K562 (cell line): ENCODE measurements around the gene SLC34A1. TPM values are rescaled to one million over a fixed set of nuclear protein-coding genes. Genes with fewer than 3 reads are reported as not detected.

ENCODE experiments used
- ARHGAP35 ChIP-seq: fragments of 450-650 bp; IDR thresholded peaks from 2 replicates; pipeline ENCODE4 v1.6.1; 2018; ENCODE audit not compliant: partially characterized antibody
- CBX3 ChIP-seq, 2 experiments: IDR thresholded peaks; 1 replicate in 1 of 2; 2 replicates in 1 of 2; pipeline ENCODE4 v1.6.1; 2012; ENCODE audit warnings: inconsistent platforms in 2 of 2, low read length in 2 of 2, borderline replicate concordance in 1 of 2, control low read depth in 1 of 2
- DDX20 ChIP-seq: fragments of 450-650 bp; IDR thresholded peaks from 2 replicates; pipeline ENCODE4 v1.6.1; 2016; ENCODE audit warnings: missing genetic modification characterization, low read depth, mild to moderate bottlenecking, missing compliant biosample characterization, moderate library complexity
- EP300 ChIP-seq: IDR thresholded peaks from 2 replicates; pipeline ENCODE4 v1.6.1; 2012; ENCODE audit warnings: low read length, improper control_type of control experiment
- HNRNPH1 ChIP-seq: fragments of 200-400 bp; formaldehyde crosslinking; optimal IDR thresholded peaks from 2 replicates; pipeline ENCODE3; 2017; ENCODE audit warnings: low read depth, mild to moderate bottlenecking, low read length, moderate library complexity
- HNRNPK ChIP-seq: fragments of 200-400 bp; formaldehyde crosslinking; IDR thresholded peaks from one replicate; pipeline ENCODE4 v1.6.1; 2018; ENCODE audit warnings: mild to moderate bottlenecking, low read depth, low read length; ENCODE audit not compliant: poor library complexity, severe bottlenecking
- JUND ChIP-seq, 2 experiments: IDR thresholded peaks; 2 replicates in 1 of 2; 3 replicates in 1 of 2; pipeline ENCODE4 v1.6.1; 2011; ENCODE audit warnings: borderline replicate concordance in 2 of 2, low read depth in 2 of 2, low read length in 2 of 2, improper control_type of control experiment in 1 of 2, missing biosample characterization in 1 of 2, missing genetic modification characterization in 1 of 2, missing genetic modification reagents in 1 of 2
- SMAD2 ChIP-seq: fragments of 150-350 bp; IDR thresholded peaks from 2 replicates; pipeline ENCODE4 v1.6.1; 2014; ENCODE audit warnings: low read depth, mild to moderate bottlenecking, low read length
- polyA plus RNA-seq, 8 experiments: library from polyadenylated mRNA; depleted of rRNA in 4 of 8; stranded (reverse) in 5 of 8; unstranded in 3 of 8; fragments of >200 nt; fragmentation: Nextera tagmentation in 2 of 8; fragmentation: Illumina TruSeq in 1 of 8; extraction: Ambion mirVana in 2 of 8; extraction: Trizol in 1 of 8; gene quantifications; 2 replicates each; pipeline versions ENCODE4 v1.2.1 to v1.2.3, GENCODE V29; 2011 to 2014; ENCODE audit warnings: inconsistent platforms in 1 of 8, missing spikeins in 1 of 8
- total RNA-seq, 7 experiments: library from RNA; depleted of rRNA in 6 of 7; stranded (reverse); fragments of >200 nt in 6 of 7; fragmentation: Illumina TruSeq in 2 of 7; extraction: Trizol in 2 of 7; gene quantifications; 2 replicates each; pipeline versions ENCODE4 v1.2.1 to v1.2.3, GENCODE V29; 2011 to 2021; ENCODE audit warnings: low replicate concordance in 1 of 7
- TF ChIP-seq, protein P1 (sequence below): sonication (generic); formaldehyde crosslinking; IDR thresholded peaks from 2 replicates; pipeline ENCODE4 v1.8.1; 2023; ENCODE audit warnings: mild to moderate bottlenecking, missing genetic modification reagents, moderate library complexity
- TF ChIP-seq, protein P2 (sequence below), 2 experiments: fragments of 450-650 bp; formaldehyde crosslinking in 1 of 2; IDR thresholded peaks; 2 replicates each; pipeline versions ENCODE4 v1.4.0 to v1.6.1; 2014 to 2020; ENCODE audit warnings: mild to moderate bottlenecking in 2 of 2, borderline replicate concordance in 1 of 2, low read depth in 1 of 2

The SLC34A1 gene
- total and polyA plus RNA-seq, 9 of the 15 experiments (the other 6 are each of a cell fraction or from before 2014, with no cell fraction given), result not detected

DNA sequence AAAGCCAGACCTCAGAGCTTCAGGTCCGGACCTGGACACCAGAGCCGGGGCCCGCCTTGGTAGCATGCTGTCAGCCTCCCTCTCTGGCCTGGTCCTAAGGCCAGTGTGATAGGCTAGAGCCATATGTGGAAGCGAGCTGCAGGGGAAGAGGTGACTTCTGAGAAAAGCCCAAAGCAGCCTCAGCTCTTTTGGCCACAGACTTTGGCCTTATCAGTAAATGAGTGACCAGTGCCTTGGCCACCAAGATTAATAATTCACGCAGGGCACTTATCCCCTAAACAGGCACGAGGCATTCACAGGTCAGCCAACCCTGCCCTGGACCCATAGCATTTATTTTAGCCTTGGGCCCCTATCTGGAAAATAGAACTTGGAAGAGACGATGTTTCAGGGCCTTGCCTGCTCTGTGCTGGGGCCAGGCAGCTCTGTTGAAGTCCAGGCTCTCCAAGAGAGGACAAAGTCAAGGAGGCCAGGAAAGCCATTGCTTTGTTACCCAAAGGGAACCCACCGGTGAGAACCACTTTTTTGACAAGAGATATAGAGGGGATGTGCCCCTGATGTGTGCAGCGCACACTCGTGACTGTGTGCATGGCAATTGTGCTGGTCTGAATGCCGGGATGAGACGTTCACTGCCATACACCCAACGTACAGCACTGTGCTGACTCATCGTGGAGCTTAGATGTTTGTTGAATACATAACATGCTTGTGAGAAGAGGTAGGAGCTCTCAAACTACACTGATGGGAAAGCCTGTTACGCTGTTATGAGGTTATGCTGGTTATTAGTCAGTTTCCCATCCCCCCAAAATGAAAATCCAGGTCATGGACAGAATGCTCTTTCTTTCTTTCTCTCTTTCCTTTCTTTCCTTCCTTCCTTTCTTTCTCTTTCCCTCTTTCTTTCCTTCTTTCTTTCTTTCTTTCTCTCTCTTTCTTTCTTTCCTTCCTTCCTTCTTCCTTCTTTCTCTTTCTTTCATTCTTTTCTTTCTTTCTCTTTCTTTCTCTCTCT is 5.0 kb upstream of the SLC34A1 start (continued):
- TF ChIP-seq CBX3 (IDR thresholded peaks at IDR 0.05; ENCODE audit: borderline replicate concordance in 1 of 2, low read length in 2 of 2), result 0 out of 3 replicates have a peak, but pooled peaks of 1 of the 2 experiments have one; percentile 46
- TF ChIP-seq HNRNPK, result no peak
- peak; percentile 80 for TF ChIP-seq JUND (IDR thresholded peaks at IDR 0.05; ENCODE audit: borderline replicate concordance, low read depth, low read length)
- peak; percentile 93 for TF ChIP-seq JUND (tag; IDR thresholded peaks at IDR 0.05; ENCODE audit: borderline replicate concordance, low read depth, low read length)
- peak; percentile 61; the same call in 1 of the 2 replicates for TF ChIP-seq DDX20 (tag)
- TF ChIP-seq HNRNPH1, result no peak
- TF ChIP-seq, protein P1, sequence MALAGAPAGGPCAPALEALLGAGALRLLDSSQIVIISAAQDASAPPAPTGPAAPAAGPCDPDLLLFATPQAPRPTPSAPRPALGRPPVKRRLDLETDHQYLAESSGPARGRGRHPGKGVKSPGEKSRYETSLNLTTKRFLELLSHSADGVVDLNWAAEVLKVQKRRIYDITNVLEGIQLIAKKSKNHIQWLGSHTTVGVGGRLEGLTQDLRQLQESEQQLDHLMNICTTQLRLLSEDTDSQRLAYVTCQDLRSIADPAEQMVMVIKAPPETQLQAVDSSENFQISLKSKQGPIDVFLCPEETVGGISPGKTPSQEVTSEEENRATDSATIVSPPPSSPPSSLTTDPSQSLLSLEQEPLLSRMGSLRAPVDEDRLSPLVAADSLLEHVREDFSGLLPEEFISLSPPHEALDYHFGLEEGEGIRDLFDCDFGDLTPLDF (CRISPR knock-in tag), result no peak
- TF ChIP-seq EP300, result peak; percentile 28; the same call in 1 of the 2 replicates
- TF ChIP-seq ARHGAP35, result peak; percentile 51
- no peak for TF ChIP-seq SMAD2
- TF ChIP-seq, protein P2, sequence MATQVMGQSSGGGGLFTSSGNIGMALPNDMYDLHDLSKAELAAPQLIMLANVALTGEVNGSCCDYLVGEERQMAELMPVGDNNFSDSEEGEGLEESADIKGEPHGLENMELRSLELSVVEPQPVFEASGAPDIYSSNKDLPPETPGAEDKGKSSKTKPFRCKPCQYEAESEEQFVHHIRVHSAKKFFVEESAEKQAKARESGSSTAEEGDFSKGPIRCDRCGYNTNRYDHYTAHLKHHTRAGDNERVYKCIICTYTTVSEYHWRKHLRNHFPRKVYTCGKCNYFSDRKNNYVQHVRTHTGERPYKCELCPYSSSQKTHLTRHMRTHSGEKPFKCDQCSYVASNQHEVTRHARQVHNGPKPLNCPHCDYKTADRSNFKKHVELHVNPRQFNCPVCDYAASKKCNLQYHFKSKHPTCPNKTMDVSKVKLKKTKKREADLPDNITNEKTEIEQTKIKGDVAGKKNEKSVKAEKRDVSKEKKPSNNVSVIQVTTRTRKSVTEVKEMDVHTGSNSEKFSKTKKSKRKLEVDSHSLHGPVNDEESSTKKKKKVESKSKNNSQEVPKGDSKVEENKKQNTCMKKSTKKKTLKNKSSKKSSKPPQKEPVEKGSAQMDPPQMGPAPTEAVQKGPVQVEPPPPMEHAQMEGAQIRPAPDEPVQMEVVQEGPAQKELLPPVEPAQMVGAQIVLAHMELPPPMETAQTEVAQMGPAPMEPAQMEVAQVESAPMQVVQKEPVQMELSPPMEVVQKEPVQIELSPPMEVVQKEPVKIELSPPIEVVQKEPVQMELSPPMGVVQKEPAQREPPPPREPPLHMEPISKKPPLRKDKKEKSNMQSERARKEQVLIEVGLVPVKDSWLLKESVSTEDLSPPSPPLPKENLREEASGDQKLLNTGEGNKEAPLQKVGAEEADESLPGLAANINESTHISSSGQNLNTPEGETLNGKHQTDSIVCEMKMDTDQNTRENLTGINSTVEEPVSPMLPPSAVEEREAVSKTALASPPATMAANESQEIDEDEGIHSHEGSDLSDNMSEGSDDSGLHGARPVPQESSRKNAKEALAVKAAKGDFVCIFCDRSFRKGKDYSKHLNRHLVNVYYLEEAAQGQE (IDR thresholded peaks at IDR 0.05; ENCODE audit: borderline replicate concordance), result 0 out of 2 replicates have a peak, but pooled peaks have one; percentile 2
- TF ChIP-seq, protein P2 (CRISPR knock-in tag; IDR thresholded peaks at IDR 0.05; ENCODE audit: low read depth), result peak; percentile 57; the same call in 1 of the 2 replicates
